ENCODE measurements around the gene MLN. TPM values are rescaled to one million over a fixed set of nuclear protein-coding genes. Genes with fewer than 3 reads are reported as not detected.

The MLN gene
- total RNA-seq, 1 experiment from 2014 or later: not detected

DNA sequence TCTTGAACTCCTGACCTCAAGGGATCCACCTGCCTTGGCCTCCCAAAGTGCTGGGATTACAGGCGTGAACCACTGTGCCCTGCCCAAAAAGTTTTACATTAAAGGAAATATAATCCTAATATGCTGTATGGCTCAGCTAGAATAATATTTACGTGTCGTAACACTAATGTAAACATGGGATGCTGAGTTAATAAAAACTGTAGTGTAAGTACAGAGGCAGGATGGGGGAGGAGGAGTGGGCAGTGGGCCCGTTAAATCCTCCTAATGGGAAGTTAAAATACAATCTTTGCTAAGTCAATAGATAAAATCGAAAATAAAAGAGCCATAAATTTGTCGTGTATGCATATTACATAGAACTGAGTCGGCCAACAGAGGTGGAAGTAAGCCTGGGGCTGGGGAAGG lies 45.0 kb downstream of the MLN start:
- H3K4me3 ChIP-seq (replicated peaks in 1 of 2; ENCODE audit: low read depth in 1 of 2, low read length in 2 of 2): no peak overlapping the region
- intact Hi-C loops (cut with micrococcal nuclease): no loop called here
- H3K4me2 ChIP-seq (ENCODE audit: low read length): peak overlapping the region; percentile 47
- H4K20me1 ChIP-seq (ENCODE audit: insufficient read depth): no peaks in the 10 kb centered on the region
- ChIA-PET POLR2A (no interaction called here), CTCF (interaction anchor here (0.9 to 1.8 kb wide), 7 partner anchors 9 to 400 kb away, joined by 3 to 9 read pairs (median 4); partner anchors contain the start of gene UQCC2), RAD21 (ENCODE audit: low non-redundant PET in 1 of 2, low total read pairs in 2 of 2, uncharacterized antibody in 2 of 2, unreplicated experiment in 2 of 2) (no interaction called here)
- no peak for ATAC-seq
- H3K79me2 ChIP-seq (ENCODE audit: insufficient read depth, low read length): no peaks in the 10 kb centered on the region
- BruUV-seq (replicated peaks): no TSS peak
- DNase-seq (ENCODE audit: low read depth, low spot score): no peak
- no peaks in the 10 kb centered on the region for H3K27me3 ChIP-seq (ENCODE audit: insufficient read depth, low read length)
- no peak overlapping the region for H2AFZ ChIP-seq (ENCODE audit: low read depth, low read length, poor library complexity, severe bottlenecking)
- H3K36me3 ChIP-seq (ENCODE audit: control insufficient read depth in 1 of 2, insufficient read depth in 2 of 2, low read length in 2 of 2): no peaks in the 10 kb centered on the region
- no peak overlapping the region for H3K9ac ChIP-seq (ENCODE audit: low read length)
- no peak overlapping the region for H3K27ac ChIP-seq (ENCODE audit: low read depth, low read length)
- TF ChIP-seq, protein P1, sequence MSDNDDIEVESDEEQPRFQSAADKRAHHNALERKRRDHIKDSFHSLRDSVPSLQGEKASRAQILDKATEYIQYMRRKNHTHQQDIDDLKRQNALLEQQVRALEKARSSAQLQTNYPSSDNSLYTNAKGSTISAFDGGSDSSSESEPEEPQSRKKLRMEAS (IDR thresholded peaks at IDR 0.05): no peak
- TF ChIP-seq SRF (IDR thresholded peaks at IDR 0.05; ENCODE audit: low read depth): no peak
- TF ChIP-seq ELF1 (IDR thresholded peaks at IDR 0.05; ENCODE audit: borderline replicate concordance, low read depth): no peak
- TF ChIP-seq SP1 (IDR thresholded peaks at IDR 0.05; ENCODE audit: low read depth): no peak
- no peak for TF ChIP-seq EZH2phosphoT487 (IDR thresholded peaks at IDR 0.05; ENCODE audit: borderline replicate concordance)
- TF ChIP-seq, protein P2, sequence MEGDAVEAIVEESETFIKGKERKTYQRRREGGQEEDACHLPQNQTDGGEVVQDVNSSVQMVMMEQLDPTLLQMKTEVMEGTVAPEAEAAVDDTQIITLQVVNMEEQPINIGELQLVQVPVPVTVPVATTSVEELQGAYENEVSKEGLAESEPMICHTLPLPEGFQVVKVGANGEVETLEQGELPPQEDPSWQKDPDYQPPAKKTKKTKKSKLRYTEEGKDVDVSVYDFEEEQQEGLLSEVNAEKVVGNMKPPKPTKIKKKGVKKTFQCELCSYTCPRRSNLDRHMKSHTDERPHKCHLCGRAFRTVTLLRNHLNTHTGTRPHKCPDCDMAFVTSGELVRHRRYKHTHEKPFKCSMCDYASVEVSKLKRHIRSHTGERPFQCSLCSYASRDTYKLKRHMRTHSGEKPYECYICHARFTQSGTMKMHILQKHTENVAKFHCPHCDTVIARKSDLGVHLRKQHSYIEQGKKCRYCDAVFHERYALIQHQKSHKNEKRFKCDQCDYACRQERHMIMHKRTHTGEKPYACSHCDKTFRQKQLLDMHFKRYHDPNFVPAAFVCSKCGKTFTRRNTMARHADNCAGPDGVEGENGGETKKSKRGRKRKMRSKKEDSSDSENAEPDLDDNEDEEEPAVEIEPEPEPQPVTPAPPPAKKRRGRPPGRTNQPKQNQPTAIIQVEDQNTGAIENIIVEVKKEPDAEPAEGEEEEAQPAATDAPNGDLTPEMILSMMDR (IDR thresholded peaks at IDR 0.05 in 2 of 3, conservative IDR thresholded peaks at IDR 0.05 in 1 of 3; ENCODE audit: borderline replicate concordance in 1 of 3, insufficient read depth in 1 of 3, low read depth in 2 of 3, low read length in 2 of 3): no peak
- TF ChIP-seq EZH2 (IDR thresholded peaks at IDR 0.05): no peak
- no peak for TF ChIP-seq YY1 (IDR thresholded peaks at IDR 0.05; ENCODE audit: extremely low read depth, insufficient replicate concordance, low read depth, low read length)
- no peak for TF ChIP-seq SIN3A (IDR thresholded peaks at IDR 0.05; ENCODE audit: low read depth)
- TF ChIP-seq EGR1 (IDR thresholded peaks at IDR 0.05; ENCODE audit: low read depth): no peak
- TF ChIP-seq, protein P3, sequence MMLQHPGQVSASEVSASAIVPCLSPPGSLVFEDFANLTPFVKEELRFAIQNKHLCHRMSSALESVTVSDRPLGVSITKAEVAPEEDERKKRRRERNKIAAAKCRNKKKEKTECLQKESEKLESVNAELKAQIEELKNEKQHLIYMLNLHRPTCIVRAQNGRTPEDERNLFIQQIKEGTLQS (IDR thresholded peaks at IDR 0.05): no peak
- no peak for TF ChIP-seq CEBPB (IDR thresholded peaks at IDR 0.05; ENCODE audit: low read depth)
- TF ChIP-seq, protein P4, sequence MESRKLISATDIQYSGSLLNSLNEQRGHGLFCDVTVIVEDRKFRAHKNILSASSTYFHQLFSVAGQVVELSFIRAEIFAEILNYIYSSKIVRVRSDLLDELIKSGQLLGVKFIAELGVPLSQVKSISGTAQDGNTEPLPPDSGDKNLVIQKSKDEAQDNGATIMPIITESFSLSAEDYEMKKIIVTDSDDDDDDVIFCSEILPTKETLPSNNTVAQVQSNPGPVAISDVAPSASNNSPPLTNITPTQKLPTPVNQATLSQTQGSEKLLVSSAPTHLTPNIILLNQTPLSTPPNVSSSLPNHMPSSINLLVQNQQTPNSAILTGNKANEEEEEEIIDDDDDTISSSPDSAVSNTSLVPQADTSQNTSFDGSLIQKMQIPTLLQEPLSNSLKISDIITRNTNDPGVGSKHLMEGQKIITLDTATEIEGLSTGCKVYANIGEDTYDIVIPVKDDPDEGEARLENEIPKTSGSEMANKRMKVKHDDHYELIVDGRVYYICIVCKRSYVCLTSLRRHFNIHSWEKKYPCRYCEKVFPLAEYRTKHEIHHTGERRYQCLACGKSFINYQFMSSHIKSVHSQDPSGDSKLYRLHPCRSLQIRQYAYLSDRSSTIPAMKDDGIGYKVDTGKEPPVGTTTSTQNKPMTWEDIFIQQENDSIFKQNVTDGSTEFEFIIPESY (IDR thresholded peaks at IDR 0.05; ENCODE audit: extremely low read depth, insufficient replicate concordance, low read length): no peak
- TF ChIP-seq FOSL1 (IDR thresholded peaks at IDR 0.05; ENCODE audit: low read depth): no peak
- no peak for TF ChIP-seq ZFX (IDR thresholded peaks at IDR 0.05)
- TF ChIP-seq ZNF274 (IDR thresholded peaks at IDR 0.05; ENCODE audit: low read depth, low read length): no peak
- H3K9me3 ChIP-seq (ENCODE audit: control insufficient read depth in 1 of 2, insufficient read depth in 1 of 2, low read depth in 1 of 2, low read length in 2 of 2): no peaks in the 10 kb centered on the region
- no peaks in the 10 kb centered on the region for H3K9me2 ChIP-seq (ENCODE audit: insufficient read depth)
- peaks cover 6 to 19% of the 10 kb centered on the region in 2 experiments; a peak in 3 of 4 replicates for H3K4me1 ChIP-seq (ENCODE audit: control insufficient read depth in 1 of 2, insufficient read depth in 2 of 2, low read length in 2 of 2)
